NCI-H146 treated with DMSO at 0.1 percent for 48 hours (cell line): Measurements from ENCODE around the gene APOH.
"Not testable (repeated sequence)": the region's sequence is repeated elsewhere in the genome, so short reads cannot be mapped to it uniquely, and the experiment has no call there.

ENCODE experiments used
- DNase-seq: peaks from one replicate; lab custom pipeline; 2025; ENCODE audit not compliant: unreplicated experiment; lab: John Stamatoyannopoulos, UW

Gene APOH, protein sequence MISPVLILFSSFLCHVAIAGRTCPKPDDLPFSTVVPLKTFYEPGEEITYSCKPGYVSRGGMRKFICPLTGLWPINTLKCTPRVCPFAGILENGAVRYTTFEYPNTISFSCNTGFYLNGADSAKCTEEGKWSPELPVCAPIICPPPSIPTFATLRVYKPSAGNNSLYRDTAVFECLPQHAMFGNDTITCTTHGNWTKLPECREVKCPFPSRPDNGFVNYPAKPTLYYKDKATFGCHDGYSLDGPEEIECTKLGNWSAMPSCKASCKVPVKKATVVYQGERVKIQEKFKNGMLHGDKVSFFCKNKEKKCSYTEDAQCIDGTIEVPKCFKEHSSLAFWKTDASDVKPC

DNA sequence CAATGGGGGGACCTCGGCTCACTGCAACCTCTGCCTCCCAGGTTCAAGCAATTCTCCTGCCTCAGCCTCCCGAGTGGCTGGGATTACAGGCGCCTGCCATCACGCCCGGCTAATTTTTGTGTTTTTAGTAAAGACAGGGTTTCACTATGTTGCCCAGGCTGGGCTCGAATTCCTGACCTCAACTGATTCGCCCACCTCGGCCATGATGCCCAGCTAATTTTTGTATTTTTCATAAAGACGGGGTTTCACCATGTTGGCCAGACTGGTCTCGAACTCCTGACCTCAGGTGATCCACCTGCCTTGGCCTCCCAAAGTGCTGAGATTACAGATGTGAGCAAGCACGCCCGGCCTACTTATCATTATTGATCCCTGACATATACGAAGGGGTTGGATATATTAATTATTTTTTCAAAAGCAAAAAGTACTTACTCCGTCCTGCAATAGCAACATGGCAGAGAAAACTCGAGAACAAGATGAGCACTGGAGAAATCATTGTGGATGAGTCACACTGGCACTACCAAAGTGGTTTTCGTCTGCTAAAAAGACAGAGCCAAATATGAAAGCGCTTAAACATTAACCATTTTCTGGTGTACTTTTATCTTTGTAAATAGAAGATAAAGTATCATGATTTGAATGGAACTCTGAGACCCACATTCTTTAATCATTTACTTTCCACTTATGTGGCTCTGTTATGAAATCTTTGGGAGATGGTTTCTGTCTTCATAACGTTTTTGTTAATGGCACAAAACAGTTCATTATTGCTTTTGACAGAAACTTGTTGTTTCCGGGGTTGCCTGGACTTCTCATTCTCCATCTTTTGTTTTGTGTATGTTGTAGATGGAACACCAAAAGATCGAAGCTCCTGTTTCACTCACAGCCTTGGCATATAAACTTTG, at the start of gene APOH:
Gene APOH (minus strand): TSS at position 529 of the 896 bp plus-strand sequence. CDS start 36 bp downstream, at position 493.
- DNase-seq: no peak

DNA sequence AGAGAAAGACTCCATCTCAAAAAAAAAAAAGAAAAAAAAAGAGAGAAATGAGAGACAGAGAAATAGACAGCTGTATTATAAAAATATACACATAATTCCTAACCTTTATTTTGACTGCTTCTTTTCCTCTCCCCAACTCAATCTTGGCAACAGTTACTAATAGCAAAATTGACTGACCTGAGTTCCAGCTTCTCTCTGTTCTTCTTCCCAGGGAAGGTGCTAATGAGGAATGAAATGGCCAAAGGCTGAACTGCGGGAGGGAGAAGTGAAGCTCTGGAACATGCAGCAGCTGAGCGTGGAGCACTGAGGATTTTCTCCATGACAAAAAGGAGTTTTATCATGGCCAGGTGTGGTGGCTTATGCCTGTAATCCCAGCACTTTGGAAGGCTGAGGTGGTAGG, 48.0 kb upstream of the APOH start:
- DNase-seq: no peak

DNA sequence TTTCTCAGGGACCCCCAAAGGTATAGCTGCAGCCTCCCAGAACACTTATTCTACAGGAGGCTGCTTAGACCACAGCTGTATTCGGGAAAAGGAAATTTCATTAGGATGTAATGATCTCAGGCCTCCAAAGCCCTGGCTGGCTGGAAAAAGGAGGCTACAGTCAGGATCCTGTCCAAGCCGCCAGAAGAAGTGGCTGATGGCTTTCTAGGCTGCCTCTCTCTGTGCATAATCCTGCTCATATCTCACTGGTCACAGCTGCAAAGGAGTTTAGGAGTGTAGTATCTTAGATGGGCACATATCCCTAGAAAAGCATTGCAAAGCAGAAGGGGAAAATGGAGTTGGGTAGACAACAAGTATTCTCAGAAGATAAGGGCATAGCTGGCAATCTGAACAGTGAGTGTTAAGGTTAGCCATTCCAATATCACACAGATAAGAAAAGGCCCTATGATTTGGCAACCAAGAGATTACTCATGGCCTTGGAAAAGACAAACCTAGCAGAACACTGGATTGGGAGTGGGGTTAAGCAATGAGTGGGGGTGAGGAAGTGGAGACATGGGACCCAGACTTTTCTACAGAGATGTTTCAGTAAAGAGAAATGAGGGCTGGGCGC, 47.2 kb upstream of the APOH start:
- no peak for DNase-seq

DNA sequence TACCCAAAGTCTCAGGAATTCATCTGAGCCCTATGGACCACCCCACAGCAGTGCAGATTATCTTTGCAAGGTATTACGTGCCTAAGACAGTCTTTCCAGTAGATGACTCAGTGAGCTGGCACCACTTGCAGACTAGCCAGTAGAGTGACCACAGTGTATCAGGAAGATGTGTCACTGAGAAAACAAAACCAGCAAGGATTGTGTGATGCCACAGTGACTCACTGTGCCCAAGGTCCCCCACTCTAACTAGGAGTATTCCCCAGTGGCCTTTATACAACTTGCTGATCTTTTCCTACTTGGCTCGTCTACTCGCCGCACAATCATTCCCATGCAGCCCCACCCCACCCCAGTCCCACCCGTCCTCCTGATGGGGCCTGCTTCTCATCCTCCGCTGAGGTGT, 46.4 kb upstream of the APOH start:
- DNase-seq: no peak

- DNase-seq: no peak
These were observed 44.3 kb upstream of the APOH start for GRCh38 chr17:66273586-66273848.

GRCh38 chr17:66272811-66273585, 43.8 kb upstream of the APOH start:
- DNase-seq: no peak

DNA sequence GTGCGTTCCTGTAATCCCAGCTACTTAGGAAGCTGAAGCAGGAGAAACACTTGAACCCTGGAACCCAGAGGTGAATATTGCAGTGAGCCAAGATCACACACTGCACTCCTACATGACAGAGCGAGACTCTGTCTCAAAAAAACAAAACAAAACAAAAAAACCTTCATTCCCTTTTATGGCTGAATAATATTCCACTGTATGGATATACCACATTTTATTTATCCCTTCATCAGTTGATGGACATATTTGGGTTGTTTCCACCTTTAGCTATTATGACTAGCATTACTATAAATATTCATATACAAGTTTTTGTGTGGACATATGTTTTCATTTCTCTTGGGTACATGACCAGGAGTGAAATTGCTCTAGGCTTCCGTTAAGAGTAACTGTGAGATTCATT, 42.3 kb upstream of the APOH start:
- DNase-seq: no peak

- no peak for DNase-seq
These were observed 40.9 kb upstream of the APOH start for GRCh38 chr17:66270106-66270505.

- no peak for DNase-seq
These were observed 39.2 kb upstream of the APOH start for GRCh38 chr17:66268247-66268927.

DNA sequence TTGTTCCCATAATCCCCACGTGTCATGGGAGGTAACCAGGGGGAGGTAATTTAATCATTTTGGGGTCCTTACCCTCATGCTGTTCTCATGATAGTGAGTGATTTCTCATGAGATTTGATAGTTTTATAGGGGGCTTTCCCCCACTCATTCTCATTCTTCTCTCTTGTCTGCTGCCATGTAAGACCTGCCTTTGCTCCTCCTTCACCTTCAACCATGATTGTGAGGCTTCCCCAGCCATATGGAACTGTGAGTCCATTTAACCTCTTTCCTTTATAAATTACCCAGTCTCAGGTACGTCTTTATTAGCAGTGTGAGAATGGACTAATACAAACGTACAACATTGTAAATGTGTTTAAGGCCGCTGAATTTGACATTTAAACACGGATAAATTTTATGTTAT, 35.5 kb upstream of the APOH start:
- no peak for DNase-seq

- DNase-seq: no peak
These were observed 33.6 kb upstream of the APOH start for GRCh38 chr17:66262767-66263166.

DNA sequence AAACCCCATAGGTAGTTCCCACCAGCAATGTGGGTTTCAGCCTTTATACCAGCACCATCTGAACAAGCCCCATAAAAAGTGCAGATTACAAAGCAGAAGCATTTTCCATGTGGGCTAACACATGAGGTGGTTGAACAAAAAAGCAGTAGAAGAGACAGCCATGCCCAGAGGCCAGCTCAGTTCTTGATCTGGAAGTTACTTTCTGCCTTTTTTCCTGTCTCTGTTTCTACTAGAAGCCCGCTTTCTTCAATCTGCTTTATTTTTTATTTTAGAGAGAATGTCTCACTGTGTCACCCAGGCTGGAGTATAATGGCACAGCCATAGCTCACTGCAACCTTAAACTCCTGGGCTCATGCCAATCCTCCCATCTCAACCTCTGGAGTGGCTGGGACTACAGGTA, 31.5 kb upstream of the APOH start:
- DNase-seq: no peak

GRCh38 chr17:66260275-66260674, 31.1 kb upstream of the APOH start:
- DNase-seq: no peak

DNA sequence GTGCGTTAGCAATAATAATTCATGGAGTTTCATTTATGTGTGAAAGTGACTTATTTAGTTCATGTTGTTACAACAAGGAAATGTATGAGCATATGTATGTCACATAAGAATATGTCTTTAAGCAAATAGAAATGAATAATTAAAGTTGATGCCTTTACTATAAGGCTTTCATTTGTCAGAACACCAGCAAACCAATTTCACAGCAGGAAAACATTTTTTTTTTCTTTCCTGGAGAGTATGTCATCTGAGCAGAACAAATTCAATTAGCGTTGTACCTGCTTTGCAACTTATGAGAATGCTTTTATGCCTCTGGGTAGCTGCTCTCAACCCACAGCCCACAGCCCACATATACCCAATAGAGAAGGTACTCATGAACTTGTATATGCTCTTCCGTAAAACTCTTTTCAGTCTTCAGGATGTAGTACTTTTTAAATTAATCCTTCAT, 26.3 kb upstream of the APOH start:
- DNase-seq: no peak

DNA sequence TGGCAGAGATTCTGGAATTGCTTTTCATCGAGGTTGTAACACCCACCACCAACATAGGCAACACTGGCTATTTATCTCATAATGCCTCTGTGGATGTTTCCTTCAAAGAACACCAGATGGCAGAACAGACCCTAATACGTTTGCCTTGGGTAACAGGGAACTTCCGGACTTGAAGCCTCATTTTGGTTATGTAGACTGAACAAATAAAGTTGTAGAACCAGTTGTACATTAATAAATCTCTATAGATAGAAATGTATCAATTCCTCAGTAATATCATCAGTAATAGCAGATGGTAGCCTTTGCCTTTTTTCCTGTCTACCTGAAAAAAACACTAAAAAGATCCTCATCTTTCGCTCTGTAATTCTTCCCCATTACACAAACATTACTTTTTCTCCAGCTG, 25.9 kb upstream of the APOH start:
- DNase-seq: peak; percentile 38

- not testable (repeated sequence) for DNase-seq
These were observed 24.2 kb upstream of the APOH start for GRCh38 chr17:66253458-66253857.

DNA sequence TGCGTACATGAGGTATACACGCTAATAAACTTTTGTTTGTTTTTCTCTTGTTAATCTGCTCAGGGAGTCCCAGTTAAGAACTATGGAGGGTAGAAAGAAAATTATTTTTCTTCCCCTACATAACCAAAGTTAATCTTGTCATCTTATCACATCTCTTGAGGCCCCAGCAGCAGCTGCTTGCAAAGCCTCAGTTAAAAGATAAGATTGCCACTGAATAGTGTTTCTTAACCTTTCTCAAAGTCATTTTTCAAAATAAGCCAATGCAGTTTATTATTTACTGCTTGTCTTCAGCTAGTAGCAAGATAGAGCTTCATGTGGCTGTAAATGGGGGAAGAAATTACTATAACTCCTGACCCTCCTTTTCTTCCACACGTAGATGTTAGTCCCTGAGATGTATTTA, 21.5 kb upstream of the APOH start:
- no peak for DNase-seq

DNA sequence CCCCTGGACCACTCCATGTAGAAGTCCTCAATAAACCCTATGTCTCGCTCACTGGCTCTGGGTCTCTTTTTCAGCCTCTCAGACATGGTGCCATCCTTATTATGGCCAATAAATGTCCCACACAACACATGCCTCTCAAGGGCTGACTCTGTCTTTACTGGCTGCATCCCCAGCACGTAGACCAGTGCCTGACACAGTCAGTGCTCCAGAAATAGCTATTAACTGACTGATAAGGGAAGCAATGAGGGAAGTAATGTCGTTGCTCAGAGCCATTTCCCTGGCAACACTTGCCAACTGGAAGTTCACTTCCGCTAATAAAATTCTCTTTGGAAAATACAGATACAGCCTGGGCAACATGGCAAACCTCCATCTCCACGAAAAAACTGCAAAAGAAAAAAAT, 19.1 kb upstream of the APOH start:
- no peak for DNase-seq

GRCh38 chr17:66241839-66242238, 12.6 kb upstream of the APOH start:
- DNase-seq: no peak

DNA sequence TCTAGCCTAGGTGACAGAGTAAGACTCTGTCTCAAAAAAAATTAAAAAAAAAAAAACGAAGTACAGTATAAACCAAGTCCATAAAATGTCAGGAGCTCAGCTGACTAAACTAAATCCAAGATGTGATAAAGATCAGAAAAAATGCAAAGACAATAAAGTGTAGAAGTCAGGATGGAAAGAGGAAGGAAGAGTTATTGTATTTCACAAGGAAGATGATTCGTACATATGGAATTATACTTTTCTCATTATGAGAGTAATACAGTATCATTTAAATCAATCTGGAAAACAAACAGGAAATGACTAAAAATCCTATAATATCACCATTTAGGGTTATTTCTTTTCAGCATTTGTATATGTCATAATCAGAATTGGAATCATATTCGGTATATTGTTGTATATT, 11.4 kb upstream of the APOH start:
- no peak for DNase-seq

GRCh38 chr17:66240013-66240412, 10.8 kb upstream of the APOH start:
- no peak for DNase-seq
